T-helper 17 cell (primary cell): Measurements from ENCODE around the gene PGP. TPM values are rescaled to one million over a fixed set of nuclear protein-coding genes. Genes with fewer than 3 reads are reported as not detected.

ENCODE experiments used
- ATAC-seq: fragments of 150-1000 bp; cut with Tn5 transposase; 2 replicates; pipeline ENCODE4 v1.10.0; 2021; ENCODE audit warnings: mild to moderate bottlenecking, moderate library complexity
- DNase-seq, 3 donors: peaks; one replicate each; pipeline versions ENCODE4 v3.0.0 to v3.0.0-alpha.2; 2020 to 2021
- H3K9me3 ChIP-seq: one replicate; pipeline ENCODE4 v1.7.0; 2013; ENCODE audit warnings: low read length, mild to moderate bottlenecking; ENCODE audit not compliant: control insufficient read depth, poor library complexity, severe bottlenecking
- H3K27ac Mint-ChIP-seq: one replicate; pipeline ENCODE4 v1.8.0; 2022; ENCODE audit warnings: mild to moderate bottlenecking, moderate library complexity, mixed read lengths
- H3K27me3 Mint-ChIP-seq: one replicate; pipeline ENCODE4 v1.8.0; 2022; ENCODE audit warnings: mixed read lengths
- H3K36me3 Mint-ChIP-seq: one replicate; pipeline ENCODE4 v1.8.0; 2022; ENCODE audit warnings: low read depth, mixed read lengths
- H3K4me1 Mint-ChIP-seq: one replicate; pipeline ENCODE4 v1.8.0; 2022; ENCODE audit warnings: mild to moderate bottlenecking, mixed read lengths
- H3K4me3 Mint-ChIP-seq: one replicate; pipeline ENCODE4 v1.8.0; 2022; ENCODE audit warnings: mild to moderate bottlenecking, moderate library complexity, mixed read lengths
- total RNA-seq, 4 donors: library from RNA in 2 of 4; stranded (reverse) in 2 of 4; gene quantifications; one replicate each; pipeline ENCODE4 v1.2.3 and lab custom pipeline; 2022 to 2026

The PGP gene
- total RNA-seq, 2 donors from 2014 or later, result 7.8 to 9.2 TPM

- Mint-ChIP-seq H3K27me3 (no peaks in the 10 kb centered on the region), H3K27ac (no peak overlapping the region), H3K4me1 (peaks cover 3% of the 10 kb centered on the region), H3K4me3 (no peak overlapping the region), H3K36me3 (peaks cover 4% of the 10 kb centered on the region)
- no peak for DNase-seq
- ATAC-seq, result no peak
- no peaks in the 10 kb centered on the region for H3K9me3 ChIP-seq
Observed at GRCh38 chr16:2234813-2235170, 20.2 kb upstream of the PGP start.

- Mint-ChIP-seq H3K4me3 (no peak overlapping the region), H3K36me3 (peaks cover 4% of the 10 kb centered on the region), H3K4me1 (peaks cover 3% of the 10 kb centered on the region), H3K27me3 (no peaks in the 10 kb centered on the region), H3K27ac (no peak overlapping the region)
- DNase-seq (no peak), ATAC-seq (no peak)
- H3K9me3 ChIP-seq, result no peaks in the 10 kb centered on the region
Observed at GRCh38 chr16:2233872-2234812, 19.5 kb upstream of the PGP start.

GRCh38 chr16:2233046-2233775 is 18.6 kb upstream of the PGP start:
- Mint-ChIP-seq H3K36me3 (peaks cover 4% of the 10 kb centered on the region), H3K4me3 (no peak overlapping the region), H3K4me1 (peaks cover 3% of the 10 kb centered on the region), H3K27ac (no peak overlapping the region), H3K27me3 (no peaks in the 10 kb centered on the region)
- no peak for DNase-seq
- no peaks in the 10 kb centered on the region for H3K9me3 ChIP-seq
- no peak for ATAC-seq

GRCh38 chr16:2232094-2232990 is 17.7 kb upstream of the PGP start:
- Mint-ChIP-seq H3K4me3 (no peak overlapping the region), H3K27me3 (no peaks in the 10 kb centered on the region), H3K27ac (no peak overlapping the region), H3K36me3 (peaks cover 4% of the 10 kb centered on the region), H3K4me1 (peaks cover 3% of the 10 kb centered on the region)
- no peaks in the 10 kb centered on the region for H3K9me3 ChIP-seq
- ATAC-seq (no peak), DNase-seq (no peak)

- ATAC-seq (no peak), DNase-seq (no peak)
- Mint-ChIP-seq H3K4me3 (no peak overlapping the region), H3K36me3 (peaks cover 4% of the 10 kb centered on the region), H3K27me3 (no peaks in the 10 kb centered on the region), H3K27ac (no peak overlapping the region), H3K4me1 (peaks cover 6% of the 10 kb centered on the region)
- no peaks in the 10 kb centered on the region for H3K9me3 ChIP-seq
Observed at GRCh38 chr16:2231016-2231931, 16.6 kb upstream of the PGP start.

GRCh38 chr16:2230376-2230775 is 15.7 kb upstream of the PGP start:
- Mint-ChIP-seq H3K4me1 (peaks cover 5% of the 10 kb centered on the region), H3K36me3 (peaks cover 4% of the 10 kb centered on the region), H3K4me3 (peak overlapping the region; percentile 43), H3K27me3 (no peaks in the 10 kb centered on the region), H3K27ac (no peak overlapping the region)
- no peaks in the 10 kb centered on the region for H3K9me3 ChIP-seq
- DNase-seq (no peak), ATAC-seq (no peak)

- H3K9me3 ChIP-seq, result no peaks in the 10 kb centered on the region
- Mint-ChIP-seq H3K27me3 (no peaks in the 10 kb centered on the region), H3K27ac (no peak overlapping the region), H3K36me3 (peaks cover 4% of the 10 kb centered on the region), H3K4me3 (peak overlapping the region; percentile 43), H3K4me1 (peaks cover 3% of the 10 kb centered on the region)
- DNase-seq (no peak), ATAC-seq (no peak)
Observed at GRCh38 chr16:2229632-2230250, 15.1 kb upstream of the PGP start.

GRCh38 chr16:2229091-2229490 is 14.5 kb upstream of the PGP start:
- ATAC-seq, result no peak
- peaks cover 5% of the 10 kb centered on the region for H3K4me1 Mint-ChIP-seq
- H3K4me3 Mint-ChIP-seq, result no peak overlapping the region
- peaks cover 4% of the 10 kb centered on the region for H3K36me3 Mint-ChIP-seq
- no peaks in the 10 kb centered on the region for H3K27me3 Mint-ChIP-seq
- no peaks in the 10 kb centered on the region for H3K9me3 ChIP-seq
- no peak overlapping the region for H3K27ac Mint-ChIP-seq
- no peak for DNase-seq

- Mint-ChIP-seq H3K27ac (no peak overlapping the region), H3K4me1 (peaks cover 7% of the 10 kb centered on the region), H3K4me3 (no peak overlapping the region), H3K36me3 (peaks cover 2% of the 10 kb centered on the region), H3K27me3 (no peaks in the 10 kb centered on the region)
- no peak for ATAC-seq
- H3K9me3 ChIP-seq, result no peaks in the 10 kb centered on the region
- no peak for DNase-seq
Observed at GRCh38 chr16:2228161-2228824, 13.7 kb upstream of the PGP start.

GRCh38 chr16:2226918-2227317 is 12.3 kb upstream of the PGP start:
- Mint-ChIP-seq H3K36me3 (peaks cover 2% of the 10 kb centered on the region), H3K27ac (no peak overlapping the region), H3K27me3 (no peaks in the 10 kb centered on the region), H3K4me3 (peak overlapping the region; percentile 67), H3K4me1 (peaks cover 9% of the 10 kb centered on the region)
- DNase-seq (no peak), ATAC-seq (no peak)
- no peaks in the 10 kb centered on the region for H3K9me3 ChIP-seq

- Mint-ChIP-seq H3K27ac (no peak overlapping the region), H3K27me3 (no peaks in the 10 kb centered on the region), H3K36me3 (peaks cover 2% of the 10 kb centered on the region), H3K4me3 (peak overlapping the region; percentile 25), H3K4me1 (peaks cover 9% of the 10 kb centered on the region)
- ATAC-seq (no peak), DNase-seq (no peak)
- H3K9me3 ChIP-seq, result no peaks in the 10 kb centered on the region
Observed at GRCh38 chr16:2226245-2226793, 11.7 kb upstream of the PGP start.
